Stimulated activated CD8-positive, alpha-beta memory T cell treated with anti-CD3 and anti-CD28 coated beads, Interleukin-7, amount 100 ng/mL, for 4 hours (primary cell): ENCODE measurements around the gene TRRAP.

Experiments used
- DNase-seq, 2 donors: peaks; one replicate each; pipeline ENCODE4 v3.0.0-alpha.2; 2020; ENCODE audit warnings: low read depth in 2 of 2

TRRAP gene

GRCh38 chr7:99005776-99006175 lies 127.4 kb downstream of the TRRAP start:
- DNase-seq: no peak

GRCh38 chr7:99006739-99007424 lies 128.6 kb downstream of the TRRAP start:
- DNase-seq: no peak

GRCh38 chr7:99008181-99008631 lies 129.9 kb downstream of the TRRAP start:
- DNase-seq: no peak

DNA sequence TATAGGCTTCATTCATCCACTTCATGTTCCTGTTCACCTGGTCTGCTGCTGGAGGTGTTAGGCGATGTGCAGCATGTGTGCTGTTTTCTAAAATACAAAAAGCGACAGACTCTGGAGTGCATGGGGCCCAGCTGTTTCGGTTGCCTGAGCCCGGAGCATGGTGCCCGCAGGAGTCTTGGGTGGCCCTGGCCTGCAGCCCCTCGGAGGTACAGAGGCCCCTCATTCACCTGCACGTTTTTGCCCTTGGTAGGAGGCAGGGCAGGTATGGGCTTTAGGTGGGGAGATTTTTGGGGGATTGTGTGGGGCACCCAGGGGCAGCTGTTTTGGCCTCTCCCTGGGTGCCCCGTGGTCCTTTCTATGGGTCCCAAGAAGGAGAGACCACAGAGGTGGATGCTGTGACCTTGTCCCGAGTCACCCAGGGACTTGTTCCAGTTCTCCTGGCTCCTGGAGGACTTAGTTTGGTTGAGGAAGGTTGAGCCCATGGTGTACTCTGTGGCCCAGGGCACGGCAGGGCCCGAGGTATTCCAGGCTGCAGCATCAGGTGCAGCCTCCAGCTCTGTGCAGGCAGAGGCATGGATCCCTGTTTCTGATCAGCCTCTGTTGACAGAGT lies 130.7 kb downstream of the TRRAP start:
- no peak for DNase-seq

DNA sequence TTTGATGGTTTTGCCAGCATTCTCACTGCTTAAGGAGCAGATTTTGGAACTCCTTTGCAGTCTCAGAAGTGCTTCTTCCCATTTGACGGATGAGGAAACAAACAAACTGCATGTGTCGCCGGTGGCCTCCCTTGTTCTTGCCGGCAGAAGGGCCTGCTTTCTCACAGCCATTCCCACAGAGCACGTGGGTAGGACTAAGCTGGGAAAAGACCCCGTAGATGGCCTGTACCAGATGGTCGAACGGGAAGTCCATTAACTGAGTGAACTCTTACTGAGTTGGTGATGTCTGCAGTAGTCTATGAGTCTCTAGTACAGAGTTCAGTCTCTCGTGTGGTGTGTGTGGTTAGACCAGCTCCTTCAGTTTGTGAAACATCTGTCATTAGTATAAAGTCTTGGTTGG lies 131.9 kb downstream of the TRRAP start:
- DNase-seq: no peak

- DNase-seq: no peak
Measured at GRCh38 chr7:99011341-99011705, 133.0 kb downstream of the TRRAP start.

- no peak for DNase-seq
Measured at GRCh38 chr7:99011706-99012404, 133.5 kb downstream of the TRRAP start.

DNA sequence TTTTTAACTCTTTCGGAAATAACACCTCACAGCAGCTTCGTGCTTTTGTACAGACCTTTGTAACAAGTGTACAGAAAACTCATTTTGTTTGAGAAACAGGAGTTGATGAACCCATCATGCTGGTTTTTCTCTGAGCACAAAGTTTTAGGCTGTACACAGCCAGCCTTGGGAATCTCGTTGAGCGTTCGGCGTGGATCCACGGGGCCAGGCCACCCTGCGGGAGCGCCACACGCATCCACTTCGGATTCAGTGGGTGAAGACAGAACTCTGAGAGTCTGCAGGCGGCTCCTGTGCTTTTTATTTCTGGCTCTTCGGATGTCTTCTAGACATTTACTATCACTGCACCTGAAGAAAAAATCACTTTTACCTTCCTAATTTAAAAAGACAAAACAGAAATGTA lies 134.4 kb downstream of the TRRAP start:
- DNase-seq: no peak

GRCh38 chr7:99013266-99014112 lies 135.2 kb downstream of the TRRAP start:
- no peak for DNase-seq

DNA sequence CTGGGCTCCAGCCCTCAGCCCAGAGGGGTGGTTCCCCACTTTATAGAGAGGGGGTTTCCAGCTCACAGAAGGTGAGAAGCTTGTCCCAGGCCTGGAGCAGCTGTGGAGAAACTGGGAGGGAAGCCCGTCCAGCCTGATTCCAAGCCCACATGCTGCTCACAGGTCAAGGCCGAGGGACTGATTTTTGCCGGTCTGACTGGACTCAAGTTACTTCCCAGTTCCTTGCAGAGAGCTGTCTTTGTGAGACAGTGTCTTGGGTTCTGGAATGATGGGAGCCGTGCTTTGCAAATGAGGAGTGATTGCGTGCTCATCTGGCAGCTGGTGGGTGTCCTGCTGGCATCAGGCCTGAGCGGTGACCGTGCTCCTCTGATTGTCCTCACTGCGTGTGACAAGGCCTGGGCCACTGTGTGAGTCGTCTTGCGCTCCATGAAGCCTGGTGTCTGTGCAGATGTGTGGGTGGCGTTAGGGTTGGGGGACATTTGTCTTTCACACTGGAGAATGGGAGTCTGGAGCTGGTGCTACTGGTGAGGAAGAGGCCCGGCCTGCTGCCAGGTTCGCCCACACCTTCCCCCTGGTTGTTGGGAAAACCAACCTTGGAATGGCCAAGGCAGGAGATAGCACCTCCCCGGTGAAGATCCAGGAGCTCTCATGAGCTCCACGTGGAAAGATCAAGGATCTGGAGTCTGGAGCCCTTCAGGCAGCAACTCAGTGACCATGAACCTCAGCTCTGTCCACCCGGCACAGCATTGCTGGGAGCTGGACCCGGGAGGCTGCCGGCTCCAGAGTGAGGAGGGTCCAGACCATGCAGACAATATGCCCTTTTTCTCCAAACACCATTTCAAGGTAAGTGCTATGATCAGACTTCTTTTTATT lies 136.0 kb downstream of the TRRAP start:
- no peak for DNase-seq

DNA sequence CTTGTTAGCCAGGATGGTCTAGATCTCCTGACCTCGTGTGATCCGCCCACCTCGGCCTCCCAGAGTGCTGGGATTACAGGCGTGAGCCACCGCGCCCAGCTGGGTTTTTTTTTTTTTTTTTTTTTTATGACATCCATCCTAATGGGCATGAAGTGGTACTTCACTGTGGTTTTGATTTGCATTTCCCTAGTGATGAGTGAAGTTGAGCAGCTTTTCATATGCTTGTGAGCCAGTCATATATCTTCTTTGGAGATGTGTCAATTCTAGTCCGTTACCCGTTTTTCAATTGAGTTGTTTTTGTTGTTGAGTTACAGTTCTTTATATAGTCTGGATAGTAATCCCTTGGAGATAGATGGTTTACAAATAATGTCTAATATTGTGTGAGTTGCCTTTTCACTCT lies 137.9 kb downstream of the TRRAP start:
- DNase-seq: no peak

DNA sequence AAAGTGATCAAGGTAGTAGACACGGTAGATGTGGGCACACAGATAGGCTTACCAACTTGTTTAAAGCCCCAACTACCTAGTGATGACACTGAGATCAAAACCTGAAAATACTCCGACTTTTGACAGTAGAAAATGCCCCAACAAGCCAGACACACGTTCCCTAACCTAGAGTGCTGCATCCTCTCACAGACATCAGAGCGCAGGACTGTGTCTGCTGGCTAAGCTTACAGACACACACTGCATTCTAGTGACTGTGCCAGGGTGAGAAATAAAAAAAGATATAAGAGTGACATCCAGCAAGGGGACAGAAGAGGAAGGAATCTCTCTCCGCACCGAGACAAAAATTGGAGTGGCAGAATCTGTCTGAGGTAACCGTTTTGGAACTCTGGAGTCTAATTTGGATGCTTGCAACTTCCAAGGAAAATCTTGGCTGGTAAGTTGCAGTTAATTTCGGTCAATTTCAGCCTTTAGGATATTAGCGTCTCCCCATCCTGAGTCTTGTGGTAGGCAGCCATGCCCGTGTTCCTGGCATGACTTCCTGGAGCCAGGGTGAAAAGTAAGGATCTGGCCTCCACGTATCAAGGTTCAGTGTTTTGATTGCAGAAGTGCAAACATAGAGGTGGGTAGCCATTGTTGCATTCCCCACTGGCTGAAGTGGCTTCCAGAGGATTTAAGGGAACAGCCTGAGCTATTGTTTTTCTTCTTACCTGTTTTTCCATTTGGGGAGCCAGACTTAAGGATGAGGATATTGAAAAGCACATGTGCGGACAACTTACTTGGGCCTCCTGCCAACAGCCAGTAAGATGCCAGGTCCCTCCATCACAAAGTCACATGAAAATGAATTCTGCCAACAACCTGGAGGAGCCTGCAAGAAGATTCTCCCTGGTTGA lies 141.4 kb downstream of the TRRAP start:
- DNase-seq: no peak

- DNase-seq: no peak
Measured at GRCh38 chr7:99020413-99020715, 142.0 kb downstream of the TRRAP start.

DNA sequence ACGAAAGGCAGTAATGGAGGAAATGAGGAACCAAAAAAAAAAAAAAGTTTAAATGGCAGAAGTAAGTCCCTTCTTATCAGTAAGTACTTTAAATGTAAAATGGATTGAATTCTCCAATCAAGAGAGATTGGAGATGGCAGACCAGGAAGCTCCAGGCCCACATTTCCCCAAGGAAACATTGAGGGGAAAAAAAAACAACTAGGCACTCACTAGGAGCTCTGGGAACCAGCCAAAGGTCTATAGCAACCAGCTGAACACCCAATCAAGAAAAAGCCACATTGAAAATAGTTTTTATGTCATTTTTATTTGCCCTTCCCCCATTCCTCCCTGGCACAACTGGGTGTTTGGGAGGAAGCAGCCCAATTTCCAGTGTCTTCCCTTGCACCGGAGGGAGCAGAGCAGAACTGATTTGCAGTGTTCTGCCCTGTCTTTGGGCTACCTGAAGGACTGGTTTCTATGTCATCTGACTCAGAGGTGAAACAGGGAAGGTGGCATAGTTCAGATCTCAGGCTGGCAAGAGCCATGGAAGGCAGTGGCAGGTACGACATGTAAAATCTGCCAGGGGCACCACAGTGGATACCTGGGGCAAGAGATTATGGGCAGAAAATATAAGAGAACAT lies 143.7 kb downstream of the TRRAP start:
- DNase-seq: no peak

DNA sequence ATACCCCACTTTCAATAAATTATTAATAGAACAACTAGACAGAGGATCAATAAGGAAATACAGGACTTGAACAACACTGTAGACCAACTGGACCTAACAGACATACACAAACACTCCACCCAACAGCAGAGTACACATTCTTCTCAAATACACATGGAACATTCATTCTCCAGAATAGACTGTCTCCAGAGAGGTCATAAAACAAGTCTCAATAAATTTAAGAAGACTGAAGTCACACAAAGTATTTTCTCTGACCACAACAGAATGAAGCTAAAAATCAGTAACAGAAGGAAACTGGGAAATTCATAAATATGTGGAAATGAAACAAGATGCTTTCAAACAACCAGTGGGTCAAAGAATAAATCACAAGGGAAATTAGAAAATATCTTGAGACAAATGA lies 145.7 kb downstream of the TRRAP start:
- DNase-seq: no peak

GRCh38 chr7:99027241-99027640 lies 148.9 kb downstream of the TRRAP start:
- DNase-seq: no peak

- DNase-seq: no peak
Measured at GRCh38 chr7:99027841-99028240, 149.5 kb downstream of the TRRAP start.

- no peak for DNase-seq
Measured at GRCh38 chr7:99028261-99028973, 150.1 kb downstream of the TRRAP start.
